HepG2 (cell line): ENCODE results near the gene XPO1. TPM values are rescaled to one million over a fixed set of nuclear protein-coding genes. Genes with fewer than 3 reads are reported as not detected.

Experiments
- ATAC-seq: fragments of 200-7000 bp; cut with Tn5 transposase; 3 replicates; pipeline ENCODE4 v1.9.1; 2020; ENCODE audit warnings: mild to moderate bottlenecking, moderate library complexity
- BruUV-seq: library from RNA; stranded (reverse); fragments of 400-500 nt; replicated peaks from 2 replicates; lab custom pipeline; 2021; lab: Mats Ljungman, UMichigan
- CTCF ChIA-PET: fragments of 300-600 bp; formaldehyde crosslinking; extraction: SDS; loops from one replicate; lab custom pipeline; 2021; ENCODE audit warnings: low total read pairs, inconsistent platforms, low intra/inter-chr PET ratio; lab: Yijun Ruan, JAX
- POLR2A ChIA-PET: fragments of 350-600 bp; sonication (Branson Sonifier 250); formaldehyde crosslinking; loops from one replicate; lab custom pipeline; 2020; ENCODE audit warnings: antibody characterized with exemption, inconsistent platforms; lab: Yijun Ruan, JAX
- DNase-seq: peaks from one replicate; pipeline ENCODE4 v3.0.0-alpha.2; 2015; ENCODE audit warnings: low spot score
- FAIRE-seq: peaks from 3 replicates; lab custom pipeline; 2011; peaks lifted over from hg19 to GRCh38; lab: Jason Lieb, UNC
- H2AFZ ChIP-seq: one replicate; pipeline ENCODE4 v1.6.1; 2011; ENCODE audit warnings: low read length, inconsistent platforms
- H3K27ac ChIP-seq: fragments of 300-600 bp; 3 replicates; pipeline ENCODE4 v1.8.0; 2011; ENCODE audit warnings: mixed run types, mild to moderate bottlenecking, mixed read lengths, low read length, inconsistent platforms; ENCODE audit not compliant: insufficient read depth; ENCODE audit errors: extremely low read length
- H3K27me3 ChIP-seq, 2 experiments: fragments of 200-600 bp in 1 of 2; 2 replicates in 1 of 2; 3 replicates in 1 of 2; pipeline versions ENCODE4 v1.6.0 to v1.8.0; 2011; ENCODE audit warnings: low read length in 2 of 2, mild to moderate bottlenecking in 2 of 2, moderate library complexity in 2 of 2, inconsistent platforms in 1 of 2; ENCODE audit not compliant: insufficient read depth in 2 of 2, control insufficient read depth in 1 of 2
- H3K36me3 ChIP-seq, 2 experiments: fragments of 200-600 bp in 1 of 2; replicated peaks in 1 of 2; 2 replicates in 1 of 2; 3 replicates in 1 of 2; pipeline versions ENCODE4 v1.5.1 to v1.8.0; 2011; ENCODE audit warnings: low read length in 2 of 2, inconsistent platforms in 1 of 2; ENCODE audit not compliant: insufficient read depth in 2 of 2, control insufficient read depth in 1 of 2
- H3K4me1 ChIP-seq: 2 replicates; pipeline ENCODE4 v1.5.1; 2012; ENCODE audit warnings: low read length, inconsistent platforms; ENCODE audit not compliant: insufficient read depth
- H3K4me2 ChIP-seq: 2 replicates; pipeline ENCODE4 v1.6.0; 2011; ENCODE audit warnings: low read depth, low read length, inconsistent platforms
- H3K4me3 ChIP-seq, 3 experiments: fragments of 200-600 bp in 1 of 3; sonication (generic), shearing (Covaris generic) in 1 of 3; replicated peaks in 1 of 3; 2 replicates each; pipeline ENCODE4 v1.5.1; 2011 to 2016; ENCODE audit warnings: low read length in 3 of 3, inconsistent platforms in 2 of 3, low read depth in 2 of 3, mild to moderate bottlenecking in 2 of 3, control low read depth in 1 of 3, mixed read lengths in 1 of 3; ENCODE audit not compliant: insufficient read depth in 1 of 3
- H3K79me2 ChIP-seq: one replicate; pipeline ENCODE4 v1.6.1; 2011; ENCODE audit warnings: low read length, inconsistent platforms; ENCODE audit not compliant: insufficient read depth
- H3K9ac ChIP-seq: 2 replicates; pipeline ENCODE4 v1.6.0; 2011; ENCODE audit warnings: mild to moderate bottlenecking, low read depth, low read length, inconsistent platforms; ENCODE audit not compliant: insufficient read depth
- H3K9me3 ChIP-seq: 2 replicates; pipeline ENCODE4 v1.5.1; 2012; ENCODE audit warnings: mild to moderate bottlenecking, low read length
- H4K20me1 ChIP-seq: 2 replicates; pipeline ENCODE4 v1.6.0; 2011; ENCODE audit warnings: inconsistent platforms, mild to moderate bottlenecking, low read length, moderate library complexity; ENCODE audit not compliant: insufficient read depth
- AFF4 ChIP-seq: sonication (generic); formaldehyde crosslinking; IDR thresholded peaks from 2 replicates; pipeline ENCODE4 v1.4.0; 2020; ENCODE audit warnings: missing genetic modification reagents
- HINFP ChIP-seq: sonication (generic); formaldehyde crosslinking; IDR thresholded peaks from 2 replicates; pipeline ENCODE4 v1.4.0; 2020; ENCODE audit warnings: low read depth, mild to moderate bottlenecking, missing genetic modification reagents
- HNRNPK ChIP-seq: fragments of 200-400 bp; formaldehyde crosslinking; IDR thresholded peaks from 2 replicates; pipeline ENCODE4 v1.6.1; 2018; ENCODE audit warnings: low read length, low read depth, moderate library complexity, mild to moderate bottlenecking; ENCODE audit not compliant: poor library complexity, severe bottlenecking
- MATR3 ChIP-seq: sonication (generic); formaldehyde crosslinking; IDR thresholded peaks from 2 replicates; pipeline ENCODE4 v1.4.0; 2020; ENCODE audit warnings: missing genetic modification reagents
- NFAT5 ChIP-seq: sonication (generic); formaldehyde crosslinking; IDR thresholded peaks from 2 replicates; pipeline ENCODE4 v1.4.0; 2020; ENCODE audit warnings: missing genetic modification reagents
- NR3C1 ChIP-seq: sonication (generic); formaldehyde crosslinking; IDR thresholded peaks from 2 replicates; pipeline ENCODE4 v1.4.0; 2020; ENCODE audit warnings: missing genetic modification reagents
- ZNF362 ChIP-seq: sonication (generic); formaldehyde crosslinking; IDR thresholded peaks from 2 replicates; pipeline ENCODE4 v1.4.0; 2020; ENCODE audit warnings: missing genetic modification reagents, mild to moderate bottlenecking, borderline replicate concordance
- WGBS: methylation state at CpG from one replicate; pipeline ENCODE4 v1.1.6; 2017; ENCODE audit warnings: low lambda C conversion rate; 5-methylcytosine and 5-hydroxymethylcytosine counted together
- in situ Hi-C: cut with HindIII; loops from 2 replicates; pipeline ENCODE4 v1.10.0; 2017; ENCODE audit warnings: low pct_unique_long_range_greater_than_20kb; ENCODE audit not compliant: extremely low pct_ligation_motif_present
- intact Hi-C: fragments of 100-400 bp; cut with micrococcal nuclease; formaldehyde crosslinking; loops from one replicate; pipeline ENCODE4 v1.10.0; 2022; ENCODE audit not compliant: unreplicated experiment
- polyA plus RNA-seq, 8 experiments: library from polyadenylated mRNA; depleted of rRNA in 3 of 8; stranded (reverse) in 7 of 8; unstranded in 1 of 8; fragments of >200 nt; fragmentation: Illumina TruSeq in 4 of 8; extraction: Trizol in 4 of 8; gene quantifications; 2 replicates each; pipeline versions ENCODE4 v1.2.1 to v1.2.3, GENCODE V29; 2011 to 2016; ENCODE audit warnings: low read depth in 4 of 8, missing spikeins in 1 of 8, mixed read lengths in 1 of 8; ENCODE audit not compliant: insufficient read depth in 1 of 8
- total RNA-seq, 5 experiments: library from RNA; depleted of rRNA; stranded (reverse); fragments of >200 nt; fragmentation: Illumina TruSeq; extraction: Trizol; gene quantifications; 2 replicates each; pipeline ENCODE4 v1.2.3, GENCODE V29; 2016; ENCODE audit warnings: low read depth in 1 of 5

XPO1 gene
- total and polyA plus RNA-seq, 2 of the 13 experiments (the other 11 are each of a cell fraction or from before 2014, with no cell fraction given), result 67.4 to 212 TPM

GRCh38 chr2:61499060-61499459 lies 39.1 kb downstream of the XPO1 start:
- CTCF ChIA-PET, result no interaction called here
- in situ Hi-C loops, result no loop called here

More at GRCh38 chr2:61499060-61499459, 39.1 kb downstream of the XPO1 start:
- H3K4me1 ChIP-seq, result no peaks in the 10 kb centered on the region
- WGBS, result 95% methylated on average over 2 of the region's 2 CpGs
- TF ChIP-seq ZNF362 (CRISPR knock-in tag) (no peak), NR3C1 (CRISPR knock-in tag) (no peak), NFAT5 (CRISPR knock-in tag) (no peak), HNRNPK (no peak), MATR3 (CRISPR knock-in tag) (no peak), HINFP (CRISPR knock-in tag) (no peak), AFF4 (CRISPR knock-in tag) (no peak)
- TF ChIP-seq, all 625 proteins: peak for 0
- BruUV-seq, result no TSS peak
- peaks cover 18 to 87% of the 10 kb centered on the region in 2 experiments for H3K36me3 ChIP-seq
- no peak for DNase-seq
- POLR2A ChIA-PET, result no interaction called here
- H3K79me2 ChIP-seq, result peaks cover 8% of the 10 kb centered on the region
- no peak overlapping the region for H3K9ac ChIP-seq
- FAIRE-seq, result no peak
- no peak overlapping the region for H2AFZ ChIP-seq
- H3K27ac ChIP-seq, result no peak overlapping the region
- H3K9me3 ChIP-seq, result no peaks in the 10 kb centered on the region
- intact Hi-C loops, result no loop called here
- no peak for ATAC-seq
- no peak overlapping the region for H3K4me3 ChIP-seq
- H4K20me1 ChIP-seq, result no peaks in the 10 kb centered on the region; the same call in 1 of the 2 replicates
- H3K27me3 ChIP-seq, result no peaks in the 10 kb centered on the region
- H3K4me2 ChIP-seq, result no peak overlapping the region
